SH-SY5Y (cell line): ENCODE measurements around the gene CDCA8.

Experiments
- GATA2 ChIP-seq: IDR thresholded peaks from 2 replicates; pipeline ENCODE4 v1.6.1; 2011; ENCODE audit warnings: mild to moderate bottlenecking, low read depth, low read length
- GATA3 ChIP-seq: IDR thresholded peaks from 2 replicates; pipeline ENCODE4 v1.6.1; 2011; ENCODE audit warnings: low read depth, mild to moderate bottlenecking, low read length, moderate library complexity

- TF ChIP-seq GATA2 (no peak), GATA3 (no peak)
Measured at GRCh38 chr1:37688926-37689325, 3.4 kb upstream of the CDCA8 start.
